OCI-LY7 (cell line): ENCODE measurements around the gene NFATC2. TPM values are rescaled to one million over a fixed set of nuclear protein-coding genes. Genes with fewer than 3 reads are reported as not detected.

Experiments used
- BruUV-seq: library from RNA; stranded (reverse); fragments of 400-500 nt; replicated peaks from 2 replicates; lab custom pipeline; 2021; lab: Mats Ljungman, UMichigan
- CTCF ChIA-PET: fragments of 300-600 bp; sonication (Branson Sonifier 250); formaldehyde crosslinking; loops from one replicate; lab custom pipeline; 2022; ENCODE audit warnings: antibody characterized with exemption; ENCODE audit not compliant: unreplicated experiment; lab: Charles Lee
- POLR2A ChIA-PET: fragments of 300-600 bp; sonication (Branson Sonifier 250); formaldehyde crosslinking; loops from one replicate; lab custom pipeline; 2022; ENCODE audit warnings: antibody characterized with exemption; lab: Charles Lee
- DNase-seq: peaks from one replicate; pipeline ENCODE4 v3.0.0-alpha.2; 2015; ENCODE audit warnings: low spot score
- H2AFZ ChIP-seq: fragments of 200-600 bp; sonication (generic), shearing (Covaris generic); 2 replicates; pipeline ENCODE4 v1.6.1; 2014; ENCODE audit warnings: mild to moderate bottlenecking, antibody characterized with exemption, low read length, moderate library complexity
- H3K27ac ChIP-seq: fragments of 200-600 bp; sonication (generic); 2 replicates; pipeline ENCODE4 v1.5.1; 2014; ENCODE audit warnings: mixed run types, low read depth, mild to moderate bottlenecking, moderate library complexity, low read length, inconsistent platforms; ENCODE audit not compliant: poor library complexity, severe bottlenecking
- H3K36me3 ChIP-seq: fragments of 200-600 bp; sonication (generic); 2 replicates; pipeline ENCODE4 v1.6.1; 2014; ENCODE audit warnings: mild to moderate bottlenecking, antibody characterized with exemption, low read length, moderate library complexity, mixed read lengths; ENCODE audit not compliant: insufficient read depth
- H3K4me1 ChIP-seq: fragments of 200-600 bp; sonication (generic); 2 replicates; pipeline ENCODE4 v1.5.1; 2014; ENCODE audit warnings: mild to moderate bottlenecking, low read length; ENCODE audit not compliant: insufficient read depth, poor library complexity, severe bottlenecking
- H3K4me2 ChIP-seq: fragments of 200-600 bp; sonication (generic); 2 replicates; pipeline ENCODE4 v1.6.1; 2014; ENCODE audit warnings: mild to moderate bottlenecking, low read length
- H3K4me3 ChIP-seq: fragments of 200-600 bp; sonication (generic); 2 replicates; pipeline ENCODE4 v1.5.1; 2014; ENCODE audit warnings: mild to moderate bottlenecking, low read depth, low read length; ENCODE audit not compliant: poor library complexity, severe bottlenecking
- H3K79me2 ChIP-seq: fragments of 200-600 bp; sonication (generic); 2 replicates; pipeline ENCODE4 v1.6.1; 2016; ENCODE audit warnings: low read depth, mild to moderate bottlenecking, low read length, moderate library complexity, mixed read lengths; ENCODE audit not compliant: insufficient read depth
- H3K9me2 ChIP-seq: fragments of 200-600 bp; sonication (generic); 2 replicates; pipeline ENCODE4 v1.6.1; 2016; ENCODE audit warnings: mild to moderate bottlenecking, low read length, mixed read lengths; ENCODE audit not compliant: insufficient read depth
- H3K9me3 ChIP-seq: fragments of 200-600 bp; sonication (generic); 2 replicates; pipeline ENCODE4 v1.6.1; 2014; ENCODE audit warnings: mild to moderate bottlenecking, mixed run types, low read length, mixed read lengths
- H4K20me1 ChIP-seq: fragments of 200-600 bp; sonication (generic); 2 replicates; pipeline ENCODE4 v1.6.1; 2014; ENCODE audit warnings: mild to moderate bottlenecking, antibody characterized with exemption, low read length, moderate library complexity, mixed read lengths; ENCODE audit not compliant: insufficient read depth
- EZH2phosphoT487 ChIP-seq: fragments of 200-600 bp; sonication (generic); IDR thresholded peaks from 2 replicates; pipeline ENCODE4 v1.6.1; 2018; ENCODE audit warnings: low read depth, borderline replicate concordance, mild to moderate bottlenecking, mixed run types, antibody characterized with exemption, low read length, moderate library complexity, mixed read lengths
- intact Hi-C: fragments of 100-400 bp; cut with micrococcal nuclease; formaldehyde crosslinking; loops from one replicate; pipeline ENCODE4 v1.10.0; 2022; ENCODE audit not compliant: unreplicated experiment
- total RNA-seq, 2 experiments: library from RNA; depleted of rRNA in 1 of 2; stranded (reverse); fragments of >200 nt in 1 of 2; shearing (Covaris generic) in 1 of 2; gene quantifications; 2 replicates each; pipeline ENCODE4 v1.2.3, GENCODE V29; 2014 to 2022
- TF ChIP-seq, protein P1 (sequence below): fragments of 200-600 bp; sonication (generic); conservative IDR thresholded peaks from 2 replicates; pipeline ENCODE4 v1.5.1; 2014; ENCODE audit warnings: mild to moderate bottlenecking, antibody characterized with exemption, low read length, moderate library complexity, mixed read lengths

The NFATC2 gene
- total RNA-seq, 2 experiments from 2014 or later, result 12.5 to 43.8 TPM

DNA sequence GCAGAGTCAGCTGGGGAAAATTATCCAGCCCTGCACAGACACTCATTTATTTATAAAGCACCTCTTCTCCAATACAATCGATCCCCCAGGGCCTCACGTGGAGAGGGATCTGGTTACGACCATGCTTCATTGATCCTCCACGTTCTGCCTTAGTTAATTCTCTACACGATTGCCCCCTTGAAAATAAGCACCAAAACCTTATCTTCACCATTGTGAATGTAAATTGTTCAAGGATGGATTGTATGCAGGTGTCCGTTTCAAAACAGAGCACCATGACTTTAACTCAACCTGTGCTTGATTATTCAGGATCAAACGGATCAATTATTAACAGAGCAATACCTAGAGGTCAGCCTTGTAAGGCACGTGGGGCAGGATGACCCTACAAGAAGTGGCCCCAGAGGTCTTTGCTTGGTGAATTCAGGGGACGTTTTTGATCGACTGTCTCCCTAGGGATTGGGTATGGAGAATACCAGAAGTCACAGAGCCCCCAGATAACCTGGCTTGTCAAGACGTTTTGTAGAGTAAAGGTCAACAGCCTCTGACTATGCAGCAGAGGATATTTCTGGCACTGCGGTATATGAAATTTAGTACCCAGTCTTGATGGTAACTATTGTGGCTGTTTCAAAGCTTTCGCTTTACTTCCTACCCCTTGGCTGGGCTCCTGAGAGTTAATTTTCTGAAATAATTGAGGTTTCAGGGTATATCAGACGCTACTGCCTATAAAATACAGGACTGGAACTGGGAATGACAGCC is 112.1 kb downstream of the NFATC2 start:
- Histone ChIP-seq H3K9me2 (no peaks in the 10 kb centered on the region), H3K9me3 (no peaks in the 10 kb centered on the region), H3K36me3 (peaks cover 90% of the 10 kb centered on the region), H2AFZ (no peak overlapping the region), H4K20me1 (no peaks in the 10 kb centered on the region), H3K4me2 (no peak overlapping the region), H3K4me1 (peaks cover 22% of the 10 kb centered on the region), H3K4me3 (no peak overlapping the region), H3K27ac (no peak overlapping the region), H3K79me2 (no peaks in the 10 kb centered on the region)
- no peak for TF ChIP-seq EZH2phosphoT487
- TF ChIP-seq, protein P1, sequence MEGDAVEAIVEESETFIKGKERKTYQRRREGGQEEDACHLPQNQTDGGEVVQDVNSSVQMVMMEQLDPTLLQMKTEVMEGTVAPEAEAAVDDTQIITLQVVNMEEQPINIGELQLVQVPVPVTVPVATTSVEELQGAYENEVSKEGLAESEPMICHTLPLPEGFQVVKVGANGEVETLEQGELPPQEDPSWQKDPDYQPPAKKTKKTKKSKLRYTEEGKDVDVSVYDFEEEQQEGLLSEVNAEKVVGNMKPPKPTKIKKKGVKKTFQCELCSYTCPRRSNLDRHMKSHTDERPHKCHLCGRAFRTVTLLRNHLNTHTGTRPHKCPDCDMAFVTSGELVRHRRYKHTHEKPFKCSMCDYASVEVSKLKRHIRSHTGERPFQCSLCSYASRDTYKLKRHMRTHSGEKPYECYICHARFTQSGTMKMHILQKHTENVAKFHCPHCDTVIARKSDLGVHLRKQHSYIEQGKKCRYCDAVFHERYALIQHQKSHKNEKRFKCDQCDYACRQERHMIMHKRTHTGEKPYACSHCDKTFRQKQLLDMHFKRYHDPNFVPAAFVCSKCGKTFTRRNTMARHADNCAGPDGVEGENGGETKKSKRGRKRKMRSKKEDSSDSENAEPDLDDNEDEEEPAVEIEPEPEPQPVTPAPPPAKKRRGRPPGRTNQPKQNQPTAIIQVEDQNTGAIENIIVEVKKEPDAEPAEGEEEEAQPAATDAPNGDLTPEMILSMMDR, result no peak
- no TSS peak for BruUV-seq
- POLR2A ChIA-PET, result no interaction called here
- intact Hi-C loops, result no loop called here
- CTCF ChIA-PET, result no interaction called here
- DNase-seq, result no peak

DNA sequence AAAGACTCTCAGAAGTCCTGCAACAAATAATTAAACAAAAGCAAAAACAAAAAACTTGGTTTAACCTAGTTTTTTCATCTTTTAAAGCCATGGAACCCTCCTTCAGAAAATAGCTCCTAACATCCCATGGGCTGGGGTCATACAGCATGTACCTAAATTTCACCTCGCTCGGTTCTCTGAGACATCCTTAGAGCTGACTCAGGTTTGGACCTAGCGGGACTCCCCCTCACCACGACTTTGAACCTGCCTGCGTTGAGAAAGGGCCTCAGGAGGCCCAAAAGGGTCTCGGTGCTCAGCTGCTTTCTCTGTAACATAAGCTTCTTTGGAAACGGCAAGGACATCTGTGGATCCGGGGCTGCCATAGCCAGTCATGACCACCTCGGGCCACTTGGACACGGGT is 112.8 kb downstream of the NFATC2 start:
- H3K4me3 ChIP-seq, result no peak overlapping the region
- no peaks in the 10 kb centered on the region for H3K9me2 ChIP-seq
- H3K4me2 ChIP-seq, result no peak overlapping the region
- H4K20me1 ChIP-seq, result no peaks in the 10 kb centered on the region
- POLR2A ChIA-PET, result no interaction called here
- DNase-seq, result no peak
- no peak overlapping the region for H2AFZ ChIP-seq
- no peaks in the 10 kb centered on the region for H3K9me3 ChIP-seq
- no peaks in the 10 kb centered on the region for H3K79me2 ChIP-seq
- CTCF ChIA-PET, result no interaction called here
- no peak for TF ChIP-seq EZH2phosphoT487
- TF ChIP-seq, protein P1, result no peak
- BruUV-seq, result no TSS peak
- peaks cover 89% of the 10 kb centered on the region for H3K36me3 ChIP-seq
- peaks cover 29% of the 10 kb centered on the region for H3K4me1 ChIP-seq
- no peak overlapping the region for H3K27ac ChIP-seq
- intact Hi-C loops, result no loop called here

DNA sequence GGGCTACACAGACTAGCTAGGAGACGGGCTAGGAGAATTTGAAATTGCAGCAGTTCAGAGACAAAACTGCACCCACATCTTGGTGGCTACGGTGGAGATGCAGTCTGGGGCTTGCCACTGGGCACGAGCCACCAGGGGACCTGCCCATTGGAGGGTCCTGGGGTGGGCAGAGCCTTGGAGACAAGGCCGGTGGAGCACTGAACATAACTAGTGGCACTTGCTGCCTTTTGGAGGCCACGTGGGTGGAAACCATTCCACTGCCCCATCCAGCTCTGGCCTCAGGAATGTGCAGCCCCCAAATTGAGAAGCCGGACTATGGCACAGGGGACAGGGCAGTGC is 113.4 kb downstream of the NFATC2 start:
- BruUV-seq, result no TSS peak
- CTCF ChIA-PET, result no interaction called here

More for the DNA sequence above, 113.4 kb downstream of the NFATC2 start:
- peaks cover 89% of the 10 kb centered on the region for H3K36me3 ChIP-seq
- no peaks in the 10 kb centered on the region for H3K79me2 ChIP-seq
- peaks cover 35% of the 10 kb centered on the region for H3K4me1 ChIP-seq
- H3K9me2 ChIP-seq, result no peaks in the 10 kb centered on the region
- H3K27ac ChIP-seq, result no peak overlapping the region
- no peak for TF ChIP-seq EZH2phosphoT487
- TF ChIP-seq, protein P1, result no peak
- no peak for DNase-seq
- no peak overlapping the region for H2AFZ ChIP-seq
- H4K20me1 ChIP-seq, result no peaks in the 10 kb centered on the region
- POLR2A ChIA-PET, result no interaction called here
- no peak overlapping the region for H3K4me2 ChIP-seq
- no peak overlapping the region for H3K4me3 ChIP-seq
- intact Hi-C loops, result no loop called here
- H3K9me3 ChIP-seq, result no peaks in the 10 kb centered on the region
